Fibroblast of lung (primary cell): Measurements from ENCODE around the gene NLGN2. TPM values are rescaled to one million over a fixed set of nuclear protein-coding genes. Genes with fewer than 3 reads are reported as not detected.

ENCODE experiments used
- DNase-seq, 2 donors: peaks; one replicate each; pipeline versions ENCODE4 v3.0.0 to v3.0.0-alpha.2; 2010; ENCODE audit warnings: low read depth in 2 of 2
- H2AFZ ChIP-seq: 2 replicates; pipeline ENCODE4 v1.5.1; 2012; ENCODE audit warnings: low read length, control low read depth, inconsistent platforms
- H3K27ac ChIP-seq: 2 replicates; pipeline ENCODE4 v1.5.1; 2011; ENCODE audit warnings: low read length, control low read depth; ENCODE audit not compliant: insufficient read depth
- H3K27me3 ChIP-seq: 2 replicates; pipeline ENCODE4 v1.5.1; 2011; ENCODE audit warnings: mild to moderate bottlenecking, low read length; ENCODE audit not compliant: control insufficient read depth, insufficient read depth
- H3K36me3 ChIP-seq: 2 replicates; pipeline ENCODE4 v1.5.1; 2011; ENCODE audit warnings: low read length; ENCODE audit not compliant: control insufficient read depth, insufficient read depth
- H3K4me1 ChIP-seq: 2 replicates; pipeline ENCODE4 v1.5.1; 2011; ENCODE audit warnings: low read length; ENCODE audit not compliant: control insufficient read depth, insufficient read depth; ENCODE audit errors: extremely low read depth
- H3K4me2 ChIP-seq: 2 replicates; pipeline ENCODE4 v1.5.1; 2011; ENCODE audit warnings: low read length, control low read depth; ENCODE audit not compliant: insufficient read depth; ENCODE audit errors: extremely low read depth
- H3K4me3 ChIP-seq, 4 experiments: fragments of 200-600 bp in 1 of 4; sonication (generic) in 1 of 4; replicated peaks in 1 of 4; 2 replicates each; pipeline ENCODE4 v1.5.1; 2011 to 2016; ENCODE audit warnings: low read length in 4 of 4, low read depth in 3 of 4, mild to moderate bottlenecking in 3 of 4, control low read depth in 2 of 4, inconsistent platforms in 1 of 4, mixed read lengths in 1 of 4; ENCODE audit not compliant: insufficient read depth in 1 of 4; ENCODE audit errors: control extremely low read depth in 1 of 4
- H3K79me2 ChIP-seq: 2 replicates; pipeline ENCODE4 v1.5.1; 2012; ENCODE audit warnings: mild to moderate bottlenecking, low read length, inconsistent platforms; ENCODE audit not compliant: control insufficient read depth, insufficient read depth
- H3K9ac ChIP-seq: 2 replicates; pipeline ENCODE4 v1.5.1; 2011; ENCODE audit warnings: mild to moderate bottlenecking, low read length, control low read depth; ENCODE audit not compliant: insufficient read depth
- H3K9me3 ChIP-seq: 2 replicates; pipeline ENCODE4 v1.5.1; 2012; ENCODE audit warnings: low read depth, low read length; ENCODE audit not compliant: control insufficient read depth, insufficient read depth
- H4K20me1 ChIP-seq: 2 replicates; pipeline ENCODE4 v1.5.1; 2011; ENCODE audit warnings: low read length; ENCODE audit not compliant: control insufficient read depth, insufficient read depth; ENCODE audit errors: extremely low read depth
- EZH2 ChIP-seq: IDR thresholded peaks from 2 replicates; pipeline ENCODE4 v1.5.1; 2012; ENCODE audit warnings: low read length, control low read depth, mild to moderate bottlenecking; ENCODE audit errors: missing control alignments
- polyA plus RNA-seq, 2 donors: library from polyadenylated mRNA; depleted of rRNA in 1 of 2; stranded (reverse) in 1 of 2; unstranded in 1 of 2; fragments of >200 nt; gene quantifications; 2 replicates each; pipeline ENCODE4 v1.2.1, GENCODE V29; 2011 to 2012; ENCODE audit warnings: missing spikeins in 1 of 2
- total RNA-seq: library from RNA; depleted of rRNA; stranded (reverse); fragments of >200 nt; gene quantifications from 2 replicates; pipeline ENCODE4 v1.2.1, GENCODE V29; 2014
- TF ChIP-seq, protein P1 (sequence below), 2 donors: IDR thresholded peaks in 1 of 2; conservative IDR thresholded peaks in 1 of 2; 1 replicate in 1 of 2; 2 replicates in 1 of 2; pipeline ENCODE4 v1.5.1; 2011 to 2012; ENCODE audit warnings: low read length in 2 of 2, control low read depth in 1 of 2, inconsistent platforms in 1 of 2, low read depth in 1 of 2, mild to moderate bottlenecking in 1 of 2

Gene NLGN2
- total and polyA plus RNA-seq, 2 donors (not counting 1 experiment from before 2014, with no cell fraction given), result 7.3 to 12.1 TPM

GRCh38 chr17:7443499-7444485 lies 36.1 kb downstream of the NLGN2 start:
- Histone ChIP-seq H3K36me3 (no peaks in the 10 kb centered on the region), H4K20me1 (no peaks in the 10 kb centered on the region), H3K4me1 (peaks cover 15% of the 10 kb centered on the region), H3K27me3 (peaks cover 31% of the 10 kb centered on the region), H2AFZ (no peak overlapping the region), H3K9ac (no peak overlapping the region), H3K4me3 (no peak overlapping the region), H3K79me2 (no peaks in the 10 kb centered on the region), H3K4me2 (no peak overlapping the region), H3K27ac (no peak overlapping the region), H3K9me3 (no peaks in the 10 kb centered on the region)
- peak; percentile 52 to 72 for DNase-seq
- TF ChIP-seq, protein P1, sequence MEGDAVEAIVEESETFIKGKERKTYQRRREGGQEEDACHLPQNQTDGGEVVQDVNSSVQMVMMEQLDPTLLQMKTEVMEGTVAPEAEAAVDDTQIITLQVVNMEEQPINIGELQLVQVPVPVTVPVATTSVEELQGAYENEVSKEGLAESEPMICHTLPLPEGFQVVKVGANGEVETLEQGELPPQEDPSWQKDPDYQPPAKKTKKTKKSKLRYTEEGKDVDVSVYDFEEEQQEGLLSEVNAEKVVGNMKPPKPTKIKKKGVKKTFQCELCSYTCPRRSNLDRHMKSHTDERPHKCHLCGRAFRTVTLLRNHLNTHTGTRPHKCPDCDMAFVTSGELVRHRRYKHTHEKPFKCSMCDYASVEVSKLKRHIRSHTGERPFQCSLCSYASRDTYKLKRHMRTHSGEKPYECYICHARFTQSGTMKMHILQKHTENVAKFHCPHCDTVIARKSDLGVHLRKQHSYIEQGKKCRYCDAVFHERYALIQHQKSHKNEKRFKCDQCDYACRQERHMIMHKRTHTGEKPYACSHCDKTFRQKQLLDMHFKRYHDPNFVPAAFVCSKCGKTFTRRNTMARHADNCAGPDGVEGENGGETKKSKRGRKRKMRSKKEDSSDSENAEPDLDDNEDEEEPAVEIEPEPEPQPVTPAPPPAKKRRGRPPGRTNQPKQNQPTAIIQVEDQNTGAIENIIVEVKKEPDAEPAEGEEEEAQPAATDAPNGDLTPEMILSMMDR (conservative IDR thresholded peaks at IDR 0.05 in 1 of 2, IDR thresholded peaks at IDR 0.05 in 1 of 2; ENCODE audit: low read depth in 1 of 2, low read length in 2 of 2), result no peak
- no peak for TF ChIP-seq EZH2

GRCh38 chr17:7444682-7445618 lies 37.3 kb downstream of the NLGN2 start, which contains the start of gene CHRNB1:
Gene CHRNB1 (plus strand): TSS chr17:7445061. CDS start chr17:7445128, 67 bp downstream.
- no peaks in the 10 kb centered on the region for H3K36me3 ChIP-seq
- H3K4me2 ChIP-seq, result peak within 1 kb of the TSS; percentile 59
- H3K4me1 ChIP-seq, result peaks cover 13% of the 10 kb centered on the region
- peak within 1 kb of the TSS; percentile 20 for H2AFZ ChIP-seq
- DNase-seq, result peak; percentile 20 to 52
- no peak for TF ChIP-seq EZH2
- TF ChIP-seq, protein P1 (conservative IDR thresholded peaks at IDR 0.05 in 1 of 2, IDR thresholded peaks at IDR 0.05 in 1 of 2; ENCODE audit: low read depth in 1 of 2, low read length in 2 of 2), result no peak
- H3K4me3 ChIP-seq, result peak within 1 kb of the TSS; percentile 9 to 49 (median 21)
- no peak within 1 kb of the TSS for H3K27ac ChIP-seq
- H3K79me2 ChIP-seq, result no peaks in the 10 kb centered on the region
- H4K20me1 ChIP-seq, result no peaks in the 10 kb centered on the region
- H3K27me3 ChIP-seq, result peaks cover 27% of the 10 kb centered on the region
- no peak within 1 kb of the TSS for H3K9ac ChIP-seq
- H3K9me3 ChIP-seq, result no peaks in the 10 kb centered on the region

- Histone ChIP-seq H3K4me1 (peaks cover 7% of the 10 kb centered on the region), H3K27ac (no peak overlapping the region), H4K20me1 (no peaks in the 10 kb centered on the region), H3K4me3 (peak overlapping the region in 1 of 4 experiments; percentile 49), H3K9ac (no peak overlapping the region), H3K27me3 (peaks cover 22% of the 10 kb centered on the region), H3K36me3 (no peaks in the 10 kb centered on the region), H3K9me3 (no peaks in the 10 kb centered on the region), H3K79me2 (no peaks in the 10 kb centered on the region), H3K4me2 (peak overlapping the region; percentile 59), H2AFZ (peak overlapping the region; percentile 20)
- TF ChIP-seq, protein P1 (conservative IDR thresholded peaks at IDR 0.05 in 1 of 2, IDR thresholded peaks at IDR 0.05 in 1 of 2; ENCODE audit: low read depth in 1 of 2, low read length in 2 of 2), result no peak
- no peak for TF ChIP-seq EZH2
- DNase-seq, result no peak
Measured at GRCh38 chr17:7445619-7445968, 37.9 kb downstream of the NLGN2 start.
